OCI-LY1 (cell line): ENCODE data around the gene PLEKHM3.

Experiments used
- H2AFZ ChIP-seq: fragments of 200-600 bp; sonication (generic), shearing (Covaris generic); 2 replicates; pipeline ENCODE4 v1.6.0; 2014; ENCODE audit warnings: antibody characterized with exemption, mild to moderate bottlenecking, low read length
- H3F3A ChIP-seq: fragments of 200-600 bp; sonication (generic), shearing (Covaris generic); 2 replicates; pipeline ENCODE4 v1.6.0; 2014; ENCODE audit warnings: mild to moderate bottlenecking, antibody characterized with exemption, low read length, moderate library complexity; ENCODE audit not compliant: insufficient read depth
- H3K27ac ChIP-seq: fragments of 200-600 bp; sonication (generic); 2 replicates; pipeline ENCODE4 v1.5.1; 2014; ENCODE audit warnings: low read length, mixed run types, mild to moderate bottlenecking, low read depth; ENCODE audit not compliant: poor library complexity, severe bottlenecking
- H3K27me3 ChIP-seq: fragments of 200-600 bp; sonication (generic); 2 replicates; pipeline ENCODE4 v1.6.0; 2014; ENCODE audit warnings: antibody characterized with exemption, mild to moderate bottlenecking, low read length, moderate library complexity; ENCODE audit not compliant: insufficient read depth
- H3K36me3 ChIP-seq: fragments of 200-600 bp; sonication (generic); 2 replicates; pipeline ENCODE4 v1.6.1; 2014; ENCODE audit warnings: mild to moderate bottlenecking, antibody characterized with exemption, low read length, moderate library complexity, mixed read lengths; ENCODE audit not compliant: insufficient read depth
- H3K4me1 ChIP-seq: fragments of 200-600 bp; sonication (generic); 2 replicates; pipeline ENCODE4 v1.5.1; 2014; ENCODE audit warnings: mild to moderate bottlenecking, low read length, moderate library complexity; ENCODE audit not compliant: insufficient read depth, severe bottlenecking
- H3K4me2 ChIP-seq: fragments of 200-600 bp; sonication (generic), shearing (Covaris generic); 2 replicates; pipeline ENCODE4 v1.6.1; 2014; ENCODE audit warnings: low read length
- H3K4me3 ChIP-seq: fragments of 200-600 bp; sonication (generic); 2 replicates; pipeline ENCODE4 v1.5.1; 2014; ENCODE audit warnings: low read length, low read depth, mild to moderate bottlenecking, mixed read lengths; ENCODE audit not compliant: poor library complexity, severe bottlenecking
- H3K79me2 ChIP-seq: fragments of 200-600 bp; shearing (Covaris generic); 2 replicates; pipeline ENCODE4 v1.6.1; 2016; ENCODE audit warnings: mixed run types, low read length, mixed read lengths; ENCODE audit not compliant: insufficient read depth
- H3K9ac ChIP-seq: fragments of 200-600 bp; sonication (generic), shearing (Covaris generic); 2 replicates; pipeline ENCODE4 v1.6.1; 2014; ENCODE audit warnings: mild to moderate bottlenecking, low read length, mixed read lengths
- H3K9me2 ChIP-seq: fragments of 200-600 bp; sonication (generic), shearing (Covaris generic); 2 replicates; pipeline ENCODE4 v1.6.1; 2014; ENCODE audit warnings: low read depth, mild to moderate bottlenecking, low read length, mixed read lengths
- H3K9me3 ChIP-seq: fragments of 200-600 bp; shearing (Covaris generic); 2 replicates; pipeline ENCODE4 v1.6.1; 2014; ENCODE audit warnings: low read length, mixed read lengths
- H4K20me1 ChIP-seq: fragments of 200-600 bp; sonication (generic), shearing (Covaris generic); 2 replicates; pipeline ENCODE4 v1.6.0; 2016; ENCODE audit warnings: mild to moderate bottlenecking, low read length; ENCODE audit not compliant: insufficient read depth
- CTCF ChIP-seq: fragments of 200-600 bp; sonication (generic), shearing (Covaris generic); IDR thresholded peaks from 2 replicates; pipeline ENCODE4 v1.5.1; 2017; ENCODE audit warnings: mild to moderate bottlenecking, antibody characterized with exemption, low read length, moderate library complexity, mixed read lengths
- EZH2 ChIP-seq: fragments of 200-600 bp; sonication (generic), shearing (Covaris generic); IDR thresholded peaks from 2 replicates; pipeline ENCODE4 v1.8.0; 2017; ENCODE audit warnings: borderline replicate concordance, mixed run types, mild to moderate bottlenecking, antibody characterized with exemption, low read length, moderate library complexity, mixed read lengths

Gene PLEKHM3

DNA sequence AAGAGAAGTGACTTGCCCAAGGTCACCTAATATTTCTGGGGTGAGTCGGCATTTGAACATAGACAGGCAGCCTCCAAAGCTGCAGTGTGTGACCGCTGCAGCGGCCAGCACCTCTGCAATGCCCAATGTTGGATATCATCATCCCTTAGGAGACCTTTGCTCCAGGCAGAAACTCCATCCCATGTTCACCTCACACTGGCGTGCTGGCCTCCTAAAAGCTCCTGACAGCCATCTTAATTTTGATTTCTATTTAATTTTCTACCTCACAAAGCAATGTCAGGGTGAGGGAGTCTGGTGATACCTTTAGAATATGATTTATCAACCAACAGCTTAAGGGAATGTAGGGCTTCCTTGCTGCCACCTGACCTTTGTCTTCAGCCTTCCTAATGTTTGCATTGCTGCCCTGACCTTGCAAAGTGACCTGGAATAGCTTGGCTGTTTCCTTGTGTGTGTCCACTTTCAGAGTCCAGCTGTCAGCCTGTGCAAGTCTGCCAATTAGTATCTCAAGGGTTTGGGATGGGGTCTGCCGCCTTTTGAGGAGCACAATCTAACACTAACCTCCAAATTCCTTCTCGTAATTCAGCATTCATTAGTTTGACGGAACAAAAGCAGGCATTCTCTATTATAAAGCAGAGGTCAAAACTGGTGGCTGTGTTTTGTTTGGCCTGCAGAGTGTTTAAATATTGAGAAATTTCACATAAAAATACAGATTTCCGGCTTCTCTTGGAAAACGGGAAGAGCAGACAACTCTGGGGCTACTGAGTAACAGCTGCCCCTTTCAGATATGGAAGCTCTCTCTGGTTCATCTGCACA lies 127.6 kb downstream of the PLEKHM3 start:
- Histone ChIP-seq H3K36me3 (no peaks in the 10 kb centered on the region), H3K9me3 (no peaks in the 10 kb centered on the region), H3F3A (no peaks in the 10 kb centered on the region), H3K79me2 (no peaks in the 10 kb centered on the region), H3K27me3 (no peaks in the 10 kb centered on the region), H3K4me3 (no peak overlapping the region), H3K9me2 (no peaks in the 10 kb centered on the region), H4K20me1 (no peaks in the 10 kb centered on the region), H3K9ac (no peak overlapping the region), H3K4me2 (no peak overlapping the region), H2AFZ (no peak overlapping the region), H3K4me1 (no peaks in the 10 kb centered on the region), H3K27ac (no peak overlapping the region)
- TF ChIP-seq CTCF: no peak
- no peak for TF ChIP-seq EZH2

GRCh38 chr2:207896525-207897285 lies 128.6 kb downstream of the PLEKHM3 start:
- Histone ChIP-seq H3K9me2 (no peaks in the 10 kb centered on the region), H3K9ac (no peak overlapping the region), H3K4me1 (no peaks in the 10 kb centered on the region), H4K20me1 (no peaks in the 10 kb centered on the region), H3K4me3 (no peak overlapping the region), H3K27ac (no peak overlapping the region), H3K9me3 (no peaks in the 10 kb centered on the region), H3K27me3 (no peaks in the 10 kb centered on the region), H3K4me2 (no peak overlapping the region), H3K79me2 (no peaks in the 10 kb centered on the region), H3F3A (no peaks in the 10 kb centered on the region), H3K36me3 (no peaks in the 10 kb centered on the region), H2AFZ (no peak overlapping the region)
- TF ChIP-seq CTCF (no peak), EZH2 (no peak)

GRCh38 chr2:207895274-207895860 lies 130.0 kb downstream of the PLEKHM3 start:
- H3K79me2 ChIP-seq: no peaks in the 10 kb centered on the region
- no peak overlapping the region for H3K27ac ChIP-seq

More at GRCh38 chr2:207895274-207895860, 130.0 kb downstream of the PLEKHM3 start:
- no peaks in the 10 kb centered on the region for H3F3A ChIP-seq
- no peaks in the 10 kb centered on the region for H4K20me1 ChIP-seq
- H3K4me3 ChIP-seq: no peak overlapping the region
- H3K36me3 ChIP-seq: no peaks in the 10 kb centered on the region
- H3K27me3 ChIP-seq: no peaks in the 10 kb centered on the region
- no peaks in the 10 kb centered on the region for H3K9me2 ChIP-seq
- H3K4me1 ChIP-seq: no peaks in the 10 kb centered on the region
- no peaks in the 10 kb centered on the region for H3K9me3 ChIP-seq
- no peak overlapping the region for H3K9ac ChIP-seq
- TF ChIP-seq CTCF (peak; percentile 33; the same call in 1 of the 2 replicates), EZH2 (no peak)
- H3K4me2 ChIP-seq: no peak overlapping the region
- no peak overlapping the region for H2AFZ ChIP-seq
